Common myeloid progenitor, CD34-positive (primary cell): ENCODE results near the gene SH3BP4. TPM values are rescaled to one million over a fixed set of nuclear protein-coding genes. Genes with fewer than 3 reads are reported as not detected.

Source experiments
- CTCF ChIA-PET: fragments of 350-600 bp; sonication (Branson Sonifier 250); formaldehyde crosslinking; loops from one replicate; lab custom pipeline; 2021; ENCODE audit warnings: antibody characterized with exemption; lab: Charles Lee
- POLR2A ChIA-PET: fragments of 350-600 bp; sonication (Branson Sonifier 250); formaldehyde crosslinking; loops from one replicate; lab custom pipeline; 2021; ENCODE audit warnings: antibody characterized with exemption; lab: Charles Lee
- DNase-seq, 3 donors: peaks; one replicate each; pipeline versions ENCODE4 v3.0.0 to v3.0.0-alpha.2; 2013
- H3K27ac ChIP-seq, 2 experiments: 1 replicate in 1 of 2; 2 replicates in 1 of 2; pipeline ENCODE4 v1.7.0; 2013; ENCODE audit warnings: inconsistent platforms in 2 of 2, low read length in 2 of 2, mild to moderate bottlenecking in 2 of 2, low read depth in 1 of 2, moderate library complexity in 1 of 2; ENCODE audit not compliant: severe bottlenecking in 2 of 2, insufficient read depth in 1 of 2, poor library complexity in 1 of 2
- H3K27me3 ChIP-seq, 5 experiments: replicated peaks in 2 of 5; 1 replicate in 3 of 5; 2 replicates in 2 of 5; pipeline versions ENCODE4 v1.6.1 to v1.7.0; 2013; ENCODE audit warnings: low read length in 4 of 5, mild to moderate bottlenecking in 2 of 5, moderate library complexity in 2 of 5, inconsistent platforms in 1 of 5; ENCODE audit not compliant: insufficient read depth in 5 of 5, control insufficient read depth in 4 of 5
- H3K36me3 ChIP-seq, 4 experiments: 1 replicate in 2 of 4; 2 replicates in 2 of 4; pipeline versions ENCODE4 v1.6.1 to v1.7.0; 2013; ENCODE audit warnings: low read length in 3 of 4, control low read depth in 1 of 4, mild to moderate bottlenecking in 1 of 4; ENCODE audit not compliant: control insufficient read depth in 4 of 4, insufficient read depth in 4 of 4
- H3K4me1 ChIP-seq, 4 experiments: 1 replicate in 3 of 4; 2 replicates in 1 of 4; pipeline versions ENCODE4 v1.6.1 to v1.7.1; 2013; ENCODE audit warnings: low read length in 3 of 4, mild to moderate bottlenecking in 3 of 4, control low read depth in 1 of 4, inconsistent platforms in 1 of 4, moderate library complexity in 1 of 4; ENCODE audit not compliant: control insufficient read depth in 4 of 4, insufficient read depth in 4 of 4; ENCODE audit errors: control extremely low read depth in 1 of 4
- H3K4me3 ChIP-seq, 7 experiments: 1 replicate in 4 of 7; 2 replicates in 3 of 7; pipeline versions ENCODE4 v1.5.1 to v1.7.0; 2013; ENCODE audit warnings: mild to moderate bottlenecking in 7 of 7, low read length in 6 of 7, moderate library complexity in 6 of 7, inconsistent platforms in 2 of 7, low read depth in 2 of 7, control low read depth in 1 of 7; ENCODE audit not compliant: insufficient read depth in 4 of 7, control insufficient read depth in 1 of 7; ENCODE audit errors: extremely low read depth in 1 of 7
- H3K9me3 ChIP-seq, 5 experiments: 1 replicate in 4 of 5; 2 replicates in 1 of 5; pipeline versions ENCODE4 v1.6.1 to v1.7.1; 2013; ENCODE audit warnings: low read length in 4 of 5, mild to moderate bottlenecking in 2 of 5, inconsistent platforms in 1 of 5, low read depth in 1 of 5, moderate library complexity in 1 of 5; ENCODE audit not compliant: control insufficient read depth in 4 of 5, insufficient read depth in 2 of 5; ENCODE audit errors: control extremely low read depth in 1 of 5
- WGBS: methylation state at CpG from one replicate; pipeline ENCODE4 v1.1.5; 2013; ENCODE audit not compliant: insufficient coverage; 5-methylcytosine and 5-hydroxymethylcytosine counted together
- polyA plus RNA-seq: library from polyadenylated mRNA; unstranded; fragments of 120-200 nt; gene quantifications from one replicate; pipeline ENCODE4 v1.2.1, GENCODE V29; 2013

The SH3BP4 gene
- polyA plus RNA-seq: 11.9 TPM

DNA sequence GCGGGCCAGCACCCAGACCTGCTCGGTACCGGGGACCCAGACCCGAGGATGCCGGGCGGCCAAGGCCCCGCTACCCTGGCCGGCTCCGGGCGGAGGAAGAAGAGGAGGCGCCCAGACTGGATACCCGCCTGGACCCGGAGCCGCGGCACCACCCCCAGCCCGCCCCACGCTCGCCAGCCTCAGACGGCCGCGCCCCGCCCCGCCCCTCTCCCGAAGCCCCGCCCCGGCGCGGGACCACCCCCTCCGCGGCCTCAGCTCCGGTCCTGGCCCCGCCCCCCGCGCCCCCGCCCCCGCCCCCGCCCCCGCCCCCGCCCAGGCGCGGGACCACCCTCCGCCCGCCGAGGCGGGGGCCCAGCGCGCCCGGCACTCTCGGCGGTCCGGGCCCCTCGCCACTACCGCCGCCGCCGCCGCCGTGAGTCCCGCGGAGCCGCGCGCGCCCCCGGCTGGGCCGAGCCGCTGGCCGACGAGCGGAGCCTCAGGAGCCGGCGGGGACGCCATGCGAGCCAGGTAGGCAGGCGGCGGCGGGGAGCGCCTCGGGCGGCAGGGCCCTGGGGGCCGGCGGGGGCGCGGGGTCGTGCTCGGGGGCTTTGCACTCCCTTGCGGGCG lies at the start of gene SH3BP4:
Gene SH3BP4, plus strand, starts transcription at position 354 of the 606 bp plus-strand sequence. CDS start 82,986 bp downstream, outside the sequence.
- peaks cover 11 to 41% (median 26%) of the 10 kb centered on the region in 4 experiments for H3K4me1 ChIP-seq
- H3K27me3 ChIP-seq: peaks cover 0 to 15% (median 6%) of the 10 kb centered on the region in 5 experiments
- peak within 1 kb of the TSS in 1 of 2 experiments; percentile 34 for H3K27ac ChIP-seq
- POLR2A ChIA-PET: no interaction called here
- DNase-seq: peak; percentile 61 to 76 (median 71)
- no peaks in the 10 kb centered on the region for H3K36me3 ChIP-seq
- CTCF ChIA-PET: interaction anchor here (0.7 kb wide), 1 partner anchor 110 kb away, joined by 3 read pairs; no protein-coding TSS in a partner anchor
- 0% methylated on average over 54 of the region's 88 CpGs for WGBS
- peak within 1 kb of the TSS; percentile 65 to 88 (median 80) for H3K4me3 ChIP-seq
- no peaks in the 10 kb centered on the region for H3K9me3 ChIP-seq

DNA sequence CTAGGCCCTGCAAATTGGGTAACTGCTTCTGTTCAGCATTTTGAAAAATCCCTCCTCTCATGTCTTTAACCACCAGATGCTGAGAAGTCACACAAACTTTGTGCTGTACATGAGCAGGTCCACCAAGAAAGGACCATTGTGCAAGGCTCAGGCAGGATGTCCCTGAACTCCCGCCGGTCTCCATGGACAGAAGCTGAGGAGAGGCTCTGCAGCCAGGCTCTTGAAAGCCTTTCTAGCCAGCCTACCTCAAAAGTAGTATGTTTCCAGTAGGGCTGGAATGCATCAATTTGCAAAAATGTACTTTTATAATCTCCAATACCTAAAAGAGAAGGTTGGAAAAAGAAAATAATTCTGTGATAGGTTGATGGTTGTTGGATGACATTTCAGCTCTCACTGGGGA lies 47.0 kb upstream of the SH3BP4 start:
- H3K4me3 ChIP-seq: no peak overlapping the region
- DNase-seq: no peak
- no peaks in the 10 kb centered on the region for H3K36me3 ChIP-seq
- no peak overlapping the region for H3K27ac ChIP-seq
- ChIA-PET POLR2A (no interaction called here), CTCF (no interaction called here)
- no peaks in the 10 kb centered on the region for H3K4me1 ChIP-seq
- 92% methylated on average over 2 of the region's 2 CpGs for WGBS
- H3K9me3 ChIP-seq: no peaks in the 10 kb centered on the region
- no peaks in the 10 kb centered on the region for H3K27me3 ChIP-seq

GRCh38 chr2:234905547-234906265 lies 46.1 kb upstream of the SH3BP4 start:
- H3K36me3 ChIP-seq: no peaks in the 10 kb centered on the region
- no peak overlapping the region for H3K27ac ChIP-seq
- H3K9me3 ChIP-seq: no peaks in the 10 kb centered on the region
- no peaks in the 10 kb centered on the region for H3K4me1 ChIP-seq
- no peak overlapping the region for H3K4me3 ChIP-seq
- CTCF ChIA-PET: no interaction called here
- H3K27me3 ChIP-seq: no peaks in the 10 kb centered on the region
- WGBS: 88% methylated on average over 9 of the region's 12 CpGs
- DNase-seq: no peak
- POLR2A ChIA-PET: no interaction called here

DNA sequence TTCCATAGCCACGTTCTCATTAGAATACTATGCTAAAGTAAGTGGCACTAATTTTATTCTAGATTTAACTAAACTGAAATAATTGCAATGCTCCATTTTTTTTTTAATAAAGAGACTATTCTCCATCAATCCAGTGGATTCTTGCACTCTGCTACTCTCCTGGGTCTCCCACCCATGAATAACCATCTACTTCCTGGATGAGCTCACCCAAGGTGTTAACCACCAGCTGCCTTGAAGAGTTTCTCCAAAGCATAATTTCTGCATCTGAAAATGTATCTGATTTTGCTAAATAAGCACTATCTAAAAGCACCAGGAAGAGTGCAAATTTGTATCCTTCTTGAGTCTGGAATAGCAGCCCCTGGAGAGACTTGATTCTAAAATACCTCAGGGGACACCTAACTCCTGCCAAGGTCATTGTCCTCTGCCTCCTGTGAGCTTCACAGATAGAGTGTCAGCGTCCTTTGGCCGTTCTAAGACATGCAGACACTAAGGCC lies 41.6 kb upstream of the SH3BP4 start:
- H3K36me3 ChIP-seq: no peaks in the 10 kb centered on the region
- 100% methylated on average over 1 of the region's 3 CpGs for WGBS
- no peaks in the 10 kb centered on the region for H3K9me3 ChIP-seq
- no peak for DNase-seq
- no peaks in the 10 kb centered on the region for H3K4me1 ChIP-seq
- ChIA-PET POLR2A (no interaction called here), CTCF (no interaction called here)
- H3K4me3 ChIP-seq: no peak overlapping the region
- H3K27ac ChIP-seq: no peak overlapping the region
- H3K27me3 ChIP-seq: no peaks in the 10 kb centered on the region

DNA sequence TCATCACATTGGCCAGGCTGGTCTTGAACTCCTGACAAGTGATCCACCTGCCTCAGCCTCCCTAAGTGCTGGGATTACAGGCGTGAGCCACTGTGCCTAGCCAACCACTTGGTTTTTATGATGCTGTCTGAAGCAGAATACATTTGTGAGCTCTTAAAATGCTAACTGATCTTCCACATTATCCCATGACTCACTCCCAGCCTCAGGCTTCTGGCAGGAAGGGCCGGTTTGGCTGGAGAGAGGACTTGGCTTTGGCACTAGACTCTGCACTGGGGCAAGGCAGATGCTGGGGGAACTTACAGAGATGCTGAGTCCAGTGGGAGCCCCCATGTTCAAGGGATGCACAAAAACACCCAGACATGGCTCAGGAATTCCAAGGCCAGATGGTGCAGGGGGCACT lies 40.5 kb upstream of the SH3BP4 start:
- Histone ChIP-seq H3K4me1 (no peaks in the 10 kb centered on the region), H3K4me3 (no peak overlapping the region), H3K27me3 (no peaks in the 10 kb centered on the region), H3K36me3 (no peaks in the 10 kb centered on the region), H3K9me3 (no peaks in the 10 kb centered on the region), H3K27ac (no peak overlapping the region)
- POLR2A ChIA-PET: no interaction called here
- DNase-seq: no peak
- 100% methylated on average over 1 of the region's 2 CpGs for WGBS
- CTCF ChIA-PET: no interaction called here

GRCh38 chr2:234912437-234912836 lies 39.4 kb upstream of the SH3BP4 start:
- POLR2A ChIA-PET: no interaction called here
- no CpG with 5 or more reads among the region's 3 CpGs for whole genome bisulfite sequencing

GRCh38 chr2:234913208-234913626 lies 38.6 kb upstream of the SH3BP4 start:
- H3K9me3 ChIP-seq: no peaks in the 10 kb centered on the region
- no peak overlapping the region for H3K4me3 ChIP-seq
- no peak overlapping the region for H3K27ac ChIP-seq
- no peaks in the 10 kb centered on the region for H3K27me3 ChIP-seq
- no peaks in the 10 kb centered on the region for H3K4me1 ChIP-seq
- CTCF ChIA-PET: no interaction called here
- H3K36me3 ChIP-seq: no peaks in the 10 kb centered on the region
- no peak for DNase-seq
- 98% methylated on average over 5 of the region's 5 CpGs for WGBS
- POLR2A ChIA-PET: no interaction called here

More at GRCh38 chr2:234912437-234912836, 39.4 kb upstream of the SH3BP4 start:
- CTCF ChIA-PET: no interaction called here
- Histone ChIP-seq H3K27ac (no peak overlapping the region), H3K4me3 (no peak overlapping the region), H3K4me1 (no peaks in the 10 kb centered on the region), H3K9me3 (no peaks in the 10 kb centered on the region), H3K36me3 (no peaks in the 10 kb centered on the region), H3K27me3 (no peaks in the 10 kb centered on the region)
- DNase-seq: no peak
